ENCODE measurements around the gene RGS7. TPM values are rescaled to one million over a fixed set of nuclear protein-coding genes. Genes with fewer than 3 reads are reported as not detected.

RGS7 gene
- total and polyA plus RNA-seq, 7 donors = 0.04 TPM; not detected in 6

DNA sequence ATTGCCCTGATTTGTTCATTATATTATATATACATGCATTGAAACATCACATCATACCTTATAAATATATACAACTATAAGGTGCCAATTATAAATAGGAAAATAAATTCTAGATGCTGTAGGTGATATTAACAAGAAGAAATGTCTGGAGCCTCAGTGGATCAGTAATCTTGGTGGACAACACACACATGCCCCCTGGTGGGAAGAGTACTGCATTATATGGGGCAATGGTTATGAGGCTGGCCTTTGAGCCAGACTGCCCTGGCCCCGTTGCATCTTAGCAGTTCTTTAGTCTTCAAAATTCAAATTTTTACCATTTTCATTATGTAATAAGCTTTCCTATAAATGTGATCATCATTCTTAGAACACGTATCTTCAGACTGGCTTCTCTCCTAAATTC is 410.1 kb downstream of the RGS7 start:
- intact Hi-C loops (cut with DNase I) = loop anchor here in 1 of 2 donors (5.0 kb wide), 1 partner anchor 215 kb away; no protein-coding TSS in a partner anchor
- Histone ChIP-seq H3K27ac (no peak overlapping the region), H3K4me1 (no peaks in the 10 kb centered on the region), H3K27me3 (ENCODE audit: insufficient read depth in 3 of 3, low read length in 2 of 3) (no peaks in the 10 kb centered on the region), H3K36me3 (ENCODE audit: insufficient read depth in 1 of 2, low read depth in 1 of 2) (no peaks in the 10 kb centered on the region), H3K9me3 (no peaks in the 10 kb centered on the region), H3K4me3 (no peak overlapping the region)
- WGBS, 3 donors = 79 to 87% (median 84%) methylated on average over 2 of the region's 2 CpGs
- TF ChIP-seq, protein P1, sequence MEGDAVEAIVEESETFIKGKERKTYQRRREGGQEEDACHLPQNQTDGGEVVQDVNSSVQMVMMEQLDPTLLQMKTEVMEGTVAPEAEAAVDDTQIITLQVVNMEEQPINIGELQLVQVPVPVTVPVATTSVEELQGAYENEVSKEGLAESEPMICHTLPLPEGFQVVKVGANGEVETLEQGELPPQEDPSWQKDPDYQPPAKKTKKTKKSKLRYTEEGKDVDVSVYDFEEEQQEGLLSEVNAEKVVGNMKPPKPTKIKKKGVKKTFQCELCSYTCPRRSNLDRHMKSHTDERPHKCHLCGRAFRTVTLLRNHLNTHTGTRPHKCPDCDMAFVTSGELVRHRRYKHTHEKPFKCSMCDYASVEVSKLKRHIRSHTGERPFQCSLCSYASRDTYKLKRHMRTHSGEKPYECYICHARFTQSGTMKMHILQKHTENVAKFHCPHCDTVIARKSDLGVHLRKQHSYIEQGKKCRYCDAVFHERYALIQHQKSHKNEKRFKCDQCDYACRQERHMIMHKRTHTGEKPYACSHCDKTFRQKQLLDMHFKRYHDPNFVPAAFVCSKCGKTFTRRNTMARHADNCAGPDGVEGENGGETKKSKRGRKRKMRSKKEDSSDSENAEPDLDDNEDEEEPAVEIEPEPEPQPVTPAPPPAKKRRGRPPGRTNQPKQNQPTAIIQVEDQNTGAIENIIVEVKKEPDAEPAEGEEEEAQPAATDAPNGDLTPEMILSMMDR (IDR thresholded peaks at IDR 0.05) = no peak
- ATAC-seq (no peak), DNase-seq (no peak)

- WGBS, 3 donors = 92 to 95% (median 94%) methylated on average over 4 of the region's 4 CpGs
- TF ChIP-seq, protein P1 (IDR thresholded peaks at IDR 0.05) = no peak
- Histone ChIP-seq H3K4me1 (no peaks in the 10 kb centered on the region), H3K9me3 (no peaks in the 10 kb centered on the region), H3K36me3 (ENCODE audit: insufficient read depth in 1 of 2, low read depth in 1 of 2) (no peaks in the 10 kb centered on the region), H3K27me3 (ENCODE audit: insufficient read depth in 3 of 3, low read length in 2 of 3) (no peaks in the 10 kb centered on the region), H3K27ac (no peak overlapping the region), H3K4me3 (no peak overlapping the region)
- DNase-seq (no peak), ATAC-seq (no peak)
- intact Hi-C loops (cut with DNase I) = no loop called here
These were observed 414.1 kb downstream of the RGS7 start for GRCh38 chr1:240942901-240943300.

DNA sequence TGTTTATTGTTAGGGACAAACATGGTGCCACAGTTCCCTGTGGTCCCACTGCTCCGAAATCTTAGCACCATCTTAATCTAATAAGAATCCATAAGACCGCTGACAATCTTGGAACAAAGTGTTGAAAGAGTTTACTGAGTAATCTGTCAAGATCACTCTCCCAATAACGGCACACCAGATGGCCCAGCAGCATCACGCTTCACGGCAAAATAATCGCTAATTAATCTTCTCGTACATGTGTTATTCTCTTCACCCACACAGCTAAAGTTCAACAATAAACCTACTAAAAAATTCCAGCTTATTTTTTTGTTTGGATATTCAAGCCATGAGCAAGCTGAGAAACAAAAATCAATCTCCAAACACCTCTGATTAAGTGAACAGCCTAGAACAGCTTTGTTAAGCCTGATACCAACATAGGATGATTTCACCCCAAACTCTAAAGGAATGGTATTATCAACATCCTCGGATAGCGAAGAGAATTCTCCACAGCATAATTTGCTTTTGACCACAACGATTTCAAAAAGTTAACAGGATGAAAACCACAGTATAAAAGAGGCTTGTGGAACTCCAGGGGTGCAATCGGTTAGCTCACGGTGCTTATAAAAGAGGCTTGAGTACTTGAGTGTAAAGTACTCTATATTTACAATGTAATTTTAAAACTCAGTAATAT is 415.2 kb downstream of the RGS7 start:
- TF ChIP-seq, protein P1 (IDR thresholded peaks at IDR 0.05) = no peak
- Histone ChIP-seq H3K4me1 (no peaks in the 10 kb centered on the region), H3K27ac (no peak overlapping the region), H3K27me3 (ENCODE audit: insufficient read depth in 3 of 3, low read length in 2 of 3) (no peaks in the 10 kb centered on the region), H3K36me3 (ENCODE audit: insufficient read depth in 1 of 2, low read depth in 1 of 2) (no peaks in the 10 kb centered on the region), H3K9me3 (no peaks in the 10 kb centered on the region), H3K4me3 (no peak overlapping the region)
- DNase-seq (no peak), ATAC-seq (no peak)
- WGBS, 3 donors = 35 to 47% (median 40%) methylated on average over 12 of the region's 12 CpGs
- intact Hi-C loops (cut with DNase I) = no loop called here

DNA sequence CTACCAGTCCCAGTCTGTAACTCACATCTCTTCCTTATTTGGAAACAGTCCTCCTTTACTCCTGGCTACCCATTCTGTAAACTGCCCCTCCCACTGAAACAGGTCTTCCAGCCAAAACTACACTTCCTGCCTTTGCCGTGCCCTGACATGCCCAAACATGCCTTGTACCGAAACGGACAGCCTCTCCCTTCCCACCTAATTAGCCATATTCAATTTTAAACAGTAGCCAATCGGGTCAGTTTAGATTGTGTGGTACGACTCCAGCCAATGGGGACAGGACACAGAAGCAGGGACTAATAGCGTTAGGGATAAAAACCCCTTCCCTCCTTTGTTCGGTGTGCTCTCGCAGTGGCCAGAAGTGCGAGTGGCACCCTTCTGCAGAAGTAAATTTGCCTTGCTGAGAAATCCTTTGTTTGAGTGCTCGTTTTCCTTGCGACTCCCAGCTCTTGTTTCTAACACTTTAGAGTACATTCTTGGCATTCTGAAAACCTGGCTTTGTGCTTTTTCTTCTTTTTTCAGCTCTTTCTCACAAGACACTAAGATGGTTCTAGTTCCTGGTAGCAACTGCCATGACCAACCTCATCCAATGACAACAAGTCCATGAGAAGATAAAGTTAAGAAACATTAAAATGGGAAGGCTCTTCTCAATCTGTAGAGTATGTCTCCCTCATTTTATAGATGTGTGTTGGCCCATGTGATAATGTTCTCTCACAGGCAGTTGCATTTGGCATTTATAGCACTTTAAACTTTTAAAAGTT is 419.9 kb downstream of the RGS7 start:
- intact Hi-C loops (cut with DNase I) = no loop called here
- whole genome bisulfite sequencing, 3 donors = 91 to 92% (median 92%) methylated on average over 11 of the region's 11 CpGs
- TF ChIP-seq, protein P1 (IDR thresholded peaks at IDR 0.05) = no peak
- Histone ChIP-seq H3K36me3 (ENCODE audit: insufficient read depth in 1 of 2, low read depth in 1 of 2) (no peaks in the 10 kb centered on the region), H3K27ac (no peak overlapping the region), H3K9me3 (no peaks in the 10 kb centered on the region), H3K4me1 (no peaks in the 10 kb centered on the region), H3K4me3 (no peak overlapping the region), H3K27me3 (ENCODE audit: insufficient read depth in 3 of 3, low read length in 2 of 3) (no peaks in the 10 kb centered on the region)
- DNase-seq (no peak), ATAC-seq (no peak)

All from psoas muscle (tissue), 8 donors.